CD4-positive, CD25-positive, alpha-beta regulatory T cell (primary cell): Measurements from ENCODE around the gene HHEX. TPM values are rescaled to one million over a fixed set of nuclear protein-coding genes. Genes with fewer than 3 reads are reported as not detected.
A peak's percentile ranks its signal among the peaks of the same experiment; 100 is the strongest.

Source experiments
- ATAC-seq, 2 donors: fragments of 150-1000 bp; cut with Tn5 transposase; one replicate each; pipeline ENCODE4 v1.10.0; 2021; ENCODE audit warnings: low read depth in 2 of 2, moderate number of reproducible peaks in 2 of 2, moderate library complexity in 1 of 2
- DNase-seq, 3 donors: peaks; one replicate each; pipeline versions ENCODE4 v3.0.0 to v3.0.0-alpha.2; 2012 to 2022; ENCODE audit warnings: mixed read lengths in 1 of 3
- H3K27ac ChIP-seq: one replicate; pipeline ENCODE4 v1.7.0; 2013; ENCODE audit warnings: mild to moderate bottlenecking, low read length; ENCODE audit not compliant: insufficient read depth, poor library complexity, severe bottlenecking
- H3K27me3 ChIP-seq: one replicate; pipeline ENCODE4 v1.7.0; 2013; ENCODE audit warnings: low read length; ENCODE audit not compliant: control insufficient read depth, insufficient read depth
- H3K36me3 ChIP-seq: one replicate; pipeline ENCODE4 v1.7.0; 2013; ENCODE audit warnings: mild to moderate bottlenecking, low read length, moderate library complexity; ENCODE audit not compliant: control insufficient read depth, insufficient read depth
- H3K4me1 ChIP-seq: 2 replicates; pipeline ENCODE4 v1.7.0; 2013; ENCODE audit warnings: mild to moderate bottlenecking, low read length; ENCODE audit not compliant: insufficient read depth, control insufficient read depth, poor library complexity, severe bottlenecking
- H3K4me3 ChIP-seq: one replicate; pipeline ENCODE4 v1.7.0; 2013; ENCODE audit warnings: low read depth, mild to moderate bottlenecking, low read length, moderate library complexity
- H3K9me3 ChIP-seq, 2 experiments: 1 replicate in 1 of 2; 2 replicates in 1 of 2; pipeline ENCODE4 v1.7.0; 2013; ENCODE audit warnings: low read length in 2 of 2, mild to moderate bottlenecking in 1 of 2, moderate library complexity in 1 of 2; ENCODE audit not compliant: control insufficient read depth in 2 of 2
- H3K27ac Mint-ChIP-seq, 3 donors: one replicate each; pipeline ENCODE4 v1.8.0; 2020 to 2022; ENCODE audit warnings: mild to moderate bottlenecking in 3 of 3, mixed read lengths in 3 of 3, moderate library complexity in 2 of 3
- H3K27me3 Mint-ChIP-seq: one replicate; pipeline ENCODE4 v1.8.0; 2022; ENCODE audit warnings: mild to moderate bottlenecking, mixed read lengths
- H3K36me3 Mint-ChIP-seq: one replicate; pipeline ENCODE4 v1.8.0; 2020; ENCODE audit warnings: mixed read lengths
- H3K4me1 Mint-ChIP-seq, 4 donors: one replicate each; pipeline ENCODE4 v1.8.0; 2020 to 2022; ENCODE audit warnings: mixed read lengths in 4 of 4, mild to moderate bottlenecking in 1 of 4
- H3K4me3 Mint-ChIP-seq, 4 donors: one replicate each; pipeline ENCODE4 v1.8.0; 2020 to 2022; ENCODE audit warnings: mild to moderate bottlenecking in 4 of 4, mixed read lengths in 4 of 4, moderate library complexity in 3 of 4
- H3K9me3 Mint-ChIP-seq, 7 donors: one replicate each; pipeline ENCODE4 v1.8.0; 2020 to 2022; ENCODE audit warnings: mixed read lengths in 7 of 7, mild to moderate bottlenecking in 3 of 7, moderate library complexity in 2 of 7
- polyA plus RNA-seq, 4 donors: library from polyadenylated mRNA; unstranded; fragments of 300-500 nt; fragmentation: Illumina TruSeq; gene quantifications; one replicate each; pipeline ENCODE4 v1.2.3, GENCODE V29; 2021
- total RNA-seq: library from RNA; stranded (reverse); gene quantifications from one replicate; pipeline ENCODE4 v1.2.3, GENCODE V29; 2022

HHEX gene
- total and polyA plus RNA-seq, 5 donors from 2014 or later, result 0.19 to 1.2 (median 0.46) TPM; not detected in 1

DNA sequence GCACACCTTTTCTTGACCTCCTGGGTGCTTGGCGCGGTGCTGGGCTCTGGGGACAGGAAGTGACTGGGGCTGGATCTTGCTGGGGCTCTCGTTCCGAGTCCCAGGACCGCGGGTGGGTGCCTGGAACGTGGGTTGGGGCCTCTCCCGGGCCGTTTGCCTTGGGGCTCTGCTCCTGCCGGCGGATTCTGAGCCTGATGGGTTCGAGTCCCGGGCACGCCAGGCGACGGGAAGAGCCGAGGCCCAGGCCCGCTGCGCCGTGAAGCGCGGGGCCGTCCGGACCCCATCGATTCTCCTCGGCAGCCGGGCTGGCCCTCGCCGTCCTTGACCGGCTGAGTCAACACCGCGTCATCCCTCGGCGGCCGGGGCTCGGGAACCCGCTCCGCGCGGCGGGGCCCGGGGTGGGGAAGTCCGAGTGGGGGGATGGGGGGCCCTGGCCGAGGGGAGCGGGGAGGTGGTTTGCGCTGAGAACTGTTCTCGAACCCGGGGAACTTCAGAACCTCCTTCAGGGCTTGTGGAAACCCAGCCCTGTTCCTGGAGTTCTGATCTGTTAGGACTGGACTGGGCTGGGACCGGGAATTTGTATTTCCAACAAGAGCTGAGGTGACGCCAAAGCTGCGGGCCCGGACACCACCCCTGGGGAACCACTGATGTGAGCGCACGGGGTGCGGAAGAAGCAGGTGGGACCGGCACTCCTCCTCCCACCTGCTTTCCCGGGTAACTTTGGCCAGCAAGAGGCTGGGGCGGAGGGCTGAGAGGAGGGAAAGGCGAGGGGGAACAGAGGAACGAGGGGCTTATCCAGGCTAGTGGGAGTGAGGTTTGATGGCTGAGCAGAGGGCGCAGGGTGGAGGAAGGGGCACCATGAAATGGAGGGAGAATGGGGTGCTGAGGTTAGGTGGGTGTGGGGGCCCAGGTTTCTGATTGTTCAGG, 6.2 kb downstream of the HHEX start:
- H3K27me3 Mint-ChIP-seq, result peaks cover 90% of the 10 kb centered on the region
- H3K36me3 Mint-ChIP-seq, result no peaks in the 10 kb centered on the region
- H3K4me1 Mint-ChIP-seq, result peaks cover 11 to 41% (median 28%) of the 10 kb centered on the region in 4 donors
- Histone ChIP-seq H3K9me3 (no peaks in the 10 kb centered on the region), H3K4me3 (no peak overlapping the region), H3K36me3 (no peaks in the 10 kb centered on the region), H3K27ac (no peak overlapping the region), H3K27me3 (peaks cover 44% of the 10 kb centered on the region), H3K4me1 (peaks cover 21% of the 10 kb centered on the region)
- H3K4me3 Mint-ChIP-seq, result no peak overlapping the region
- H3K27ac Mint-ChIP-seq, result no peak overlapping the region
- DNase-seq (no peak), ATAC-seq (no peak)
- H3K9me3 Mint-ChIP-seq, result peaks cover 0 to 5% (median 0%) of the 10 kb centered on the region in 7 donors

DNA sequence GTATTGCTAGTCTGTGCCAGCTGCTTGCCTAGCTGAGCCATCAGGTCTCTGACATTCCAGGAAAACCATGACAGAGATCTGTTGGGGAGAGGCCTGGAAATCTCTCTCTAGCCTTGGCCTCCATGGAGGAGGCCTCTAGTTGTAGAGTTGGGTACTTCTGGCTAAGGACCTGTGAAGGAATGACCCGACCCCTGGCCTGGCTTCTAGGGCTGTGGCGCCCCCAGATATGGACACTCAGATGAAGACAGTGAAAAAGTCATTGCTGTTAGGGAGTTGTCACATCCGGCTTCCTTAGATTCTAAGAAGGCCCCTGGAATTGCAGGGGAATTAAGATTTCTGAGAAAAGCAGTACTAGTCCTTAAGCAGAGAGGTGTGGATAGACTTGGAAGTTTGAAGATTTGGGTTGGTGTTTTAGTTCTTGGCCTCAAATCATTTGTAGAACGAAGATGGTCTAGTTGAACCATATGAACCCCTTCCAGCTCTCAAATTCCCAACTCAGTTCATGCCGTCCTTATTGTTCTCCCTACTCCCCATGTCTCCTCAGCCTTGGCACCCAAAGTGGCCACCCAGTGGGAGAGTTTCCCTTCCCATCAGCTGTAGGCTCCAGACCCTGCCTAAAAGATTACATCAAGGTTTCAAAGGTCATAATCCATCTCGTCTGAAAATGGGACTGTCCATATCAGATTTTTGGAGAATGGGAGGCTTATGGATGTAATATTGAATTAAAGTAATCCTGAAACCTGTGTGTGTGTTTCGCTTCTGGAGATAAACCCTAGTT, 7.0 kb downstream of the HHEX start:
- DNase-seq (no peak), ATAC-seq (no peak)
- Histone ChIP-seq H3K36me3 (no peaks in the 10 kb centered on the region), H3K9me3 (no peaks in the 10 kb centered on the region), H3K27ac (no peak overlapping the region), H3K27me3 (peaks cover 43% of the 10 kb centered on the region), H3K4me1 (peaks cover 13% of the 10 kb centered on the region), H3K4me3 (no peak overlapping the region)
- Mint-ChIP-seq H3K4me1 (peaks cover 11 to 32% (median 23%) of the 10 kb centered on the region in 4 donors), H3K27ac (no peak overlapping the region), H3K27me3 (peaks cover 89% of the 10 kb centered on the region), H3K4me3 (no peak overlapping the region), H3K36me3 (no peaks in the 10 kb centered on the region), H3K9me3 (peaks cover 0 to 2% (median 0%) of the 10 kb centered on the region in 7 donors)

DNA sequence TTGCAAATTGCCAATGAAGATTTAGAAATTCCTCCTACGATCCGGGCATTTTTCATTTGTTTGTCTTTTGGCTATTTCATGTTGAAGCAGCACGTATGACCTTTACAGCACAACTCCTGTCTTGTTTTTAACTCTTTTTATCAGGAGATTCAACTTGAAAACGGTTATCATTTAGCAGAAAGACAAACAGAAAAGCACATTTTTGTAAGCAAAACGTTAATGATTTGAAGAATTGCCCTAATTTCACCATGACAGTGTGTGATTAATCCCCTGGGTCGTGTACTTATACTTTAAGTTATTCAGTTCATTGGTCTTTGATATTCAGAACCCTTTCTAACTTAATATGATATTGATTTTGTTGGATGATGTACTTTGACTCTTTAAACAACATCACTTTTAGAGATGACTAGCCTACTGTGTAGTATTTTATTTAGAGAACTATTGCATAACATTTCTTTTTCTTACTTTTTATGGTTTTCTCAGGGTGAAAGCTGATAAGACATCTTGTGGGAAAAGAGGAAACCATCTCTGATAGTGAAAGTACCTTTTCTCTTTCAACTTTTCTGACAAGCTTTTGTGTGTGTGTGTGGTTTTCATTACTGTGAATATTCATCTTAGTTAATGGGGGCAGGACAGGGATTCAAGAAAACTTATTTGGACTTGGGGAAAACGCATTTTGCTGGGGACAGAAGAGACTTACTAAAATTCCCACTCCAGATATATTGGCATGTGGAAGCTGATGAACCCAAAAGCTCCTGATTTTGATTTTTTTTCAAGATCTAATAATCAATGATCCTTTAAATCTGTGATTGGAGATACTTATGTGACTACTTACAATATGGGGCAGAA, 8.1 kb downstream of the HHEX start:
- peaks cover 17% of the 10 kb centered on the region for H3K4me1 ChIP-seq
- Mint-ChIP-seq H3K4me3 (peak overlapping the region; percentile 6 to 63 (median 26)), H3K36me3 (no peaks in the 10 kb centered on the region), H3K27me3 (peaks cover 86% of the 10 kb centered on the region), H3K9me3 (peaks cover 0 to 2% (median 0%) of the 10 kb centered on the region in 7 donors), H3K27ac (no peak overlapping the region), H3K4me1 (peaks cover 11 to 27% (median 16%) of the 10 kb centered on the region in 4 donors)
- ATAC-seq, result no peak
- H3K27me3 ChIP-seq, result peaks cover 36% of the 10 kb centered on the region
- no peak for DNase-seq
- no peaks in the 10 kb centered on the region for H3K36me3 ChIP-seq
- no peaks in the 10 kb centered on the region for H3K9me3 ChIP-seq
- H3K27ac ChIP-seq, result no peak overlapping the region
- H3K4me3 ChIP-seq, result no peak overlapping the region

DNA sequence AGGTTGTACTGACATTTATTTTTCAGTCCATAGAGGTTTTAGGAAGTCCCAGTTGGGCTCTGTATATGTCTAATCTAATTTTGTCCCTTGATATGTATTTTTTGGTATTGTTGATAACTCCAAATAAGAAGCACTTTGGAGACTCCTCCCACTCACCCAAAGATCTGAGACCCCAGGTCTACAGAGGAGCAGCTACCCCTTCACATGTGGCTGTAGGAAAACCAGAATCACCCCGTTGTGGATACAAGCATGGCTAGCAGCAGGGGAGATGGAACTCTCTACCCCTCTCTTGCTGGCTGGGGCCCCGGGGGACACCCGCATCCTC, 9.4 kb downstream of the HHEX start:
- peaks cover 30% of the 10 kb centered on the region for H3K27me3 ChIP-seq
- Mint-ChIP-seq H3K27ac (no peak overlapping the region), H3K27me3 (peaks cover 80% of the 10 kb centered on the region), H3K9me3 (peaks cover 0 to 1% (median 0%) of the 10 kb centered on the region in 7 donors), H3K36me3 (no peaks in the 10 kb centered on the region), H3K4me3 (peak overlapping the region; percentile 63 to 86 (median 84)), H3K4me1 (peaks cover 11 to 27% (median 17%) of the 10 kb centered on the region in 4 donors)
- no peak for ATAC-seq
- H3K27ac ChIP-seq, result no peak overlapping the region
- H3K4me1 ChIP-seq, result peaks cover 17% of the 10 kb centered on the region
- peak overlapping the region; percentile 42 for H3K4me3 ChIP-seq
- no peaks in the 10 kb centered on the region for H3K9me3 ChIP-seq
- DNase-seq, result no peak
- H3K36me3 ChIP-seq, result no peaks in the 10 kb centered on the region

DNA sequence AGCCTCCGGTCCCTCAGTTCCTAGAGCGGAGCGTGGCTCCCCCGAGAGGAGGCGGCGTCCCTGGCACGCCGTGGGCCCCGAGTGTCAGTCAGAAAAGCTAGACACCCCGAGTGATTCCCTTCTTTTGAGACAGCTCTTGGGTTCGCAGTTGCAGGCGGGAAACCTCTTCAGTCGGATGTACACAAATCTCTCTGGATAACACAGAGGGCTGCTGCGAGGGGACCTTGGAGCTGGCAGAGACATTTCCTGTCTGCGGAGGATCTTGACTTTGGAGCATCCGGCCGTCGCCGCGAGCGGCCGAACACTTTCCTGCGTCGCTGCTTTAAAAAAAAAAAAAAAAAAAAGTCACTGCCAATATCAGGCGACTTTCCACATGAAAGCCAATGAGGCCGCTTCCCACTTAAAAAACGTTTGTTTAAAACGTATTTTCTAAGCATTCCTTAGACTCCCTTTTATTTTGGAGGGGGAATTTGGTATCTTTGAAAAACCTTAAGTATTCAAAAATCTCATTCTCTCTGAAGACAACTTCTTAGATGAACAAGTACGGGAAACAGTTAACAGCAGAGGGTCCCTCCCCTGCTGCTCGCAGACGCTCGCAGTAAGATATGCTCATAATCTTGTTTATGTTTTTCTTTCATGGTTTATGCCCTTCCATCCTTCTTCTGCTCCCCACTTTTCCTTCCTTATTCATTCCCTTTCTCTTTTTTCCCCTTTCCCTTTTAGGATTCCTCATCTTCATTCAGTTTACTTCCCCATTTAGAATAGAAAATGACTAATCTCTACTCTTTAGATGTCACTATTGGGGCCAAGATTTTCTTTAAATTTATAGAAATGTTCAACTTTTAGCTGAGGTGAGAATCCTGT, 10.0 kb downstream of the HHEX start:
- DNase-seq (peak in 2 of 3 donors; percentile 11 to 66), ATAC-seq (peak; percentile 34 to 43)
- Histone ChIP-seq H3K4me1 (peaks cover 17% of the 10 kb centered on the region), H3K36me3 (no peaks in the 10 kb centered on the region), H3K27ac (no peak overlapping the region), H3K9me3 (no peaks in the 10 kb centered on the region), H3K4me3 (peak overlapping the region; percentile 42), H3K27me3 (peaks cover 26% of the 10 kb centered on the region)
- peaks cover 80% of the 10 kb centered on the region for H3K27me3 Mint-ChIP-seq
- peak overlapping the region in 2 of 3 donors; percentile 3 to 45 for H3K27ac Mint-ChIP-seq
- peak overlapping the region; percentile 63 to 86 (median 84) for H3K4me3 Mint-ChIP-seq
- peaks cover 0 to 1% (median 0%) of the 10 kb centered on the region in 7 donors for H3K9me3 Mint-ChIP-seq
- no peaks in the 10 kb centered on the region for H3K36me3 Mint-ChIP-seq
- H3K4me1 Mint-ChIP-seq, result peaks cover 11 to 27% (median 17%) of the 10 kb centered on the region in 4 donors

DNA sequence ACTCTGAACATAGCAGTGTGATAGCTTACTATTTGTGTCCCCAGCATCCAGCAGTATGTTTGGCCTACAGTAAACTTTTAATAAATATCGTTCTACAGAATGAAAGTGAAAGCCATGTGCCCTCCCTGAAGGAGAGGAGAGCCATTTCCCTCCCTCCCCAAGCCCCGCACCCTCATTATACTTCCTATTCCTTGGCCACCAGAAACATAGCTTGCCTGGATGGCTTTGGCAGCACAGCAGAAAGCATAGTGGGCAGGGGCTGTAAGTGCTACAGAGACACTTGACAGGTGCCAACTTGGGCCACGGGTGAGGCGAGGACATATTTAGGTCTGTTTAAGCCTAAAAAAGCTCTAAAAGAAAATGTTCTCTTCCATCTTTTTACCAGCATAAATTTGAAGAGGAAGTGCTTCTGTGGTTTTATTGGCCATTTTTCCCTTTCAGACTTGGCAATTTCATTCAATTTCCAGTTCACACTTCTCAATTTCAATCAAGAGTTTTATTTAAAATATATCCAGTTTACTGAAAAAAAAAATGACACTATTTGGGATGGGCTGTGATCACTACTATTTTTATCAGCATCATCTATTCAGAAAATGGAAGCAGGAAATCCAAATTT, 12.7 kb downstream of the HHEX start:
- Mint-ChIP-seq H3K4me3 (no peak overlapping the region), H3K27ac (no peak overlapping the region), H3K9me3 (peaks cover 0 to 1% (median 0%) of the 10 kb centered on the region in 7 donors), H3K36me3 (no peaks in the 10 kb centered on the region), H3K4me1 (peaks cover 11 to 27% (median 17%) of the 10 kb centered on the region in 4 donors), H3K27me3 (peaks cover 74% of the 10 kb centered on the region)
- H3K36me3 ChIP-seq, result no peaks in the 10 kb centered on the region
- no peak overlapping the region for H3K27ac ChIP-seq
- H3K9me3 ChIP-seq, result no peaks in the 10 kb centered on the region
- H3K27me3 ChIP-seq, result peaks cover 15% of the 10 kb centered on the region
- ATAC-seq, result no peak
- no peak for DNase-seq
- H3K4me3 ChIP-seq, result no peak overlapping the region
- H3K4me1 ChIP-seq, result peaks cover 17% of the 10 kb centered on the region
